ENCODE measurements around the gene ACTA2. TPM values are rescaled to one million over a fixed set of nuclear protein-coding genes. Genes with fewer than 3 reads are reported as not detected.

ACTA2 gene
- total RNA-seq, 1 experiment from 2014 or later, result not detected

- H4K20me1 ChIP-seq (ENCODE audit: low read length), result no peaks in the 10 kb centered on the region
Measured at GRCh38 chr10:88944813-88945212, 7.8 kb downstream of the ACTA2 start.

GRCh38 chr10:88943778-88944177, 8.8 kb downstream of the ACTA2 start:
- intact Hi-C loops (cut with micrococcal nuclease), result no loop called here
- POLR2A ChIA-PET (ENCODE audit: unreplicated experiment), result no interaction called here

More at GRCh38 chr10:88944813-88945212, 7.8 kb downstream of the ACTA2 start:
- Histone ChIP-seq H3K4me1 (ENCODE audit: insufficient read depth, low read length) (no peaks in the 10 kb centered on the region), H3K9me2 (replicated peaks; ENCODE audit: low read length) (no peaks in the 10 kb centered on the region), H2AFZ (ENCODE audit: low read length) (no peak overlapping the region), H3K79me2 (ENCODE audit: low read length) (no peaks in the 10 kb centered on the region), H3K4me2 (ENCODE audit: low read length) (no peak overlapping the region), H3K27me3 (ENCODE audit: low read length) (no peaks in the 10 kb centered on the region), H3K4me3 (ENCODE audit: low read length) (no peak overlapping the region), H3K9ac (ENCODE audit: low read length) (no peak overlapping the region), H3F3A (ENCODE audit: low read length, unreplicated experiment) (no peaks in the 10 kb centered on the region), H3K36me3 (ENCODE audit: low read depth, low read length) (no peaks in the 10 kb centered on the region), H3K27ac (ENCODE audit: low read length) (no peak overlapping the region), H3K9me3 (ENCODE audit: low read length) (no peaks in the 10 kb centered on the region)
- TF ChIP-seq CTCF (conservative IDR thresholded peaks at IDR 0.05; ENCODE audit: low read depth, low read length) (no peak), EZH2phosphoT487 (IDR thresholded peaks at IDR 0.05; ENCODE audit: borderline replicate concordance, low read length) (no peak), EZH2 (IDR thresholded peaks at IDR 0.05; ENCODE audit: low read length, unreplicated experiment) (no peak)
- DNase-seq (no peak), ATAC-seq (no peak)
- ChIA-PET POLR2A (ENCODE audit: unreplicated experiment) (no interaction called here), CTCF (no interaction called here)
- BruUV-seq (replicated peaks), result no TSS peak
- intact Hi-C loops (cut with micrococcal nuclease), result no loop called here

More at GRCh38 chr10:88943778-88944177, 8.8 kb downstream of the ACTA2 start:
- Histone ChIP-seq H3K79me2 (ENCODE audit: low read length) (no peaks in the 10 kb centered on the region), H4K20me1 (ENCODE audit: low read length) (no peaks in the 10 kb centered on the region), H3K27ac (ENCODE audit: low read length) (no peak overlapping the region), H3K9me3 (ENCODE audit: low read length) (no peaks in the 10 kb centered on the region), H2AFZ (ENCODE audit: low read length) (no peak overlapping the region), H3K27me3 (ENCODE audit: low read length) (no peaks in the 10 kb centered on the region), H3F3A (ENCODE audit: low read length, unreplicated experiment) (no peaks in the 10 kb centered on the region), H3K36me3 (ENCODE audit: low read depth, low read length) (no peaks in the 10 kb centered on the region), H3K9ac (ENCODE audit: low read length) (no peak overlapping the region), H3K9me2 (replicated peaks; ENCODE audit: low read length) (no peaks in the 10 kb centered on the region), H3K4me1 (ENCODE audit: insufficient read depth, low read length) (no peaks in the 10 kb centered on the region), H3K4me2 (ENCODE audit: low read length) (no peak overlapping the region), H3K4me3 (ENCODE audit: low read length) (no peak overlapping the region)
- no TSS peak for BruUV-seq (replicated peaks)
- DNase-seq (no peak), ATAC-seq (no peak)
- no peak for TF ChIP-seq EZH2 (IDR thresholded peaks at IDR 0.05; ENCODE audit: low read length, unreplicated experiment)
- no peak for TF ChIP-seq EZH2phosphoT487 (IDR thresholded peaks at IDR 0.05; ENCODE audit: borderline replicate concordance, low read length)
- TF ChIP-seq CTCF (conservative IDR thresholded peaks at IDR 0.05; ENCODE audit: low read depth, low read length), result no peak
- CTCF ChIA-PET, result no interaction called here
